Mammary epithelial cell (primary cell): ENCODE measurements around the gene PHF12.

Experiments used
- CTCF ChIP-seq, 2 donors: IDR thresholded peaks in 1 of 2; conservative IDR thresholded peaks in 1 of 2; 2 replicates each; pipeline ENCODE4 v1.5.1; 2011 to 2012; ENCODE audit warnings: inconsistent platforms in 2 of 2, low read length in 2 of 2, mild to moderate bottlenecking in 2 of 2, control low read depth in 1 of 2, low read depth in 1 of 2; ENCODE audit not compliant: insufficient read depth in 1 of 2; ENCODE audit errors: extremely low read depth in 1 of 2
- EZH2 ChIP-seq: IDR thresholded peaks from 2 replicates; pipeline ENCODE4 v1.6.1; 2012; ENCODE audit warnings: low read length, inconsistent platforms, borderline replicate concordance

DNA sequence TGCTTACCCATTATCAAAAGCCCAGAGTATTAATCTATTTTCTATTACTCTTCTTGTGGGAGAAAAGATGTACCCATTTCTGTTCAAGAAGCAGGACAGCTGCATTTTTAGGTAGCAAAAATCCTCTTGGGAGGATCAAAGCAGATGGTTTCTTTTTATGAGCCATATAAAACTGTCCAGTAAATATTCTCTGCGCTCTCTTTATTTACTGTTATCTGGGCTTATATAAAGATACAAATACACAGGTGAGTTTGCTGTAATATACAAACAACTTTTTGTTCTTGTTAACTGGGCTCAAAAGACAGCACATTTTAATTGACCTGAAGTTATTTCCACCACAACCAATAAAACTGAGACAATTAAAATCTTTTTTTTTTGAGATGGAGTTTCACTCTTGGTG is 10.1 kb downstream of the PHF12 start:
- TF ChIP-seq CTCF (conservative IDR thresholded peaks at IDR 0.05 in 1 of 2, IDR thresholded peaks at IDR 0.05 in 1 of 2; ENCODE audit: extremely low read depth in 1 of 2, insufficient read depth in 1 of 2, low read depth in 1 of 2, low read length in 2 of 2) (no peak), EZH2 (no peak)
